Stimulated activated CD4-positive, alpha-beta T cell treated with anti-CD3 and anti-CD28 coated beads, Interleukin-12 subunit alpha, Interleukin-12 subunit beta, amount 100 ng/mL, for 4 hours (primary cell): ENCODE measurements around the gene DEFB128.

ENCODE experiments used
- DNase-seq: peaks from one replicate; pipeline ENCODE4 v3.0.0-alpha.2; 2020

The DEFB128 gene

GRCh38 chr20:145877-146276, 43.6 kb downstream of the DEFB128 start:
- no peak for DNase-seq

DNA sequence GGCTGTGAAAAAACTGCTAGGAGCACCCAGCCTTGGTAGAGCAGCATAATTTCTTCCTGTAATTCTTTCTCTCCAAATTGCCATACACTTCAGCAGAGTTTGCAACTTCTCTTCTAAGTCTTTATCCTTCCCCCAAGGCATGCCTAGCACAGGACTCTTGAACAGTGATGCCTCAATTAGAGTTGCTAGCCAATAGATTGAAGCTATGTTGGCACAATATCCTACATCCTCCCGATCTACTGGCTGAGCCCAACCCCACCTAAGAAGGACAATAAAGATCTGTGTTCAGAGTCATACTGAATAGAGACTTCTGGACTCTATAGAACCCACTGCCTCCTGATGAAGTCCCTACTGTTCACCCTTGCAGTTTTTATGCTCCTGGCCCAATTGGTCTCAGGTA, 47.2 kb downstream of the DEFB128 start, which contains the start of gene DEFB126:
Gene DEFB126, plus strand, starts transcription at position 301 of the 400 bp plus-strand sequence. Its CDS starts 39 bp downstream, at position 340.
- no peak for DNase-seq
